K562 (cell line): Measurements from ENCODE around the gene ZNF747. TPM values are rescaled to one million over a fixed set of nuclear protein-coding genes. Genes with fewer than 3 reads are reported as not detected.
A peak's percentile ranks its signal among the peaks of the same experiment; 100 is the strongest.

Experiments used
- COPS2 ChIP-seq: fragments of 450-650 bp; conservative IDR thresholded peaks from 2 replicates; pipeline ENCODE4 v1.6.1; 2016; ENCODE audit warnings: mild to moderate bottlenecking, moderate library complexity
- DMBX1 ChIP-seq: fragments of 250-450 bp; sonication (Bioruptor Pico); IDR thresholded peaks from 2 replicates; pipeline ENCODE4 v1.8.0; 2022; ENCODE audit warnings: inconsistent platforms, mild to moderate bottlenecking, moderate library complexity, borderline replicate concordance
- DPF2 ChIP-seq: fragments of 450-650 bp; IDR thresholded peaks from 2 replicates; pipeline ENCODE4 v1.6.1; 2016
- ETV5 ChIP-seq: sonication (generic); formaldehyde crosslinking; IDR thresholded peaks from 2 replicates; pipeline ENCODE4 v1.4.0; 2020; ENCODE audit warnings: low read depth, mild to moderate bottlenecking, missing genetic modification reagents
- FOXM1 ChIP-seq, 2 experiments: fragments of 450-650 bp in 1 of 2; sonication (generic) in 1 of 2; formaldehyde crosslinking in 1 of 2; IDR thresholded peaks; 2 replicates each; pipeline versions ENCODE4 v1.6.1 to v1.9.0; 2017 to 2022; ENCODE audit warnings: low read depth in 2 of 2, mild to moderate bottlenecking in 2 of 2, missing genetic modification reagents in 1 of 2, moderate library complexity in 1 of 2
- JUN ChIP-seq, 2 experiments: sonication (generic) in 1 of 2; formaldehyde crosslinking in 1 of 2; IDR thresholded peaks; 2 replicates each; pipeline versions ENCODE4 v1.6.1 to v1.8.0; 2012 to 2022; ENCODE audit warnings: borderline replicate concordance in 2 of 2, mild to moderate bottlenecking in 2 of 2, improper control_type of control experiment in 1 of 2, low read depth in 1 of 2, low read length in 1 of 2, missing genetic modification reagents in 1 of 2
- LARP7 ChIP-seq: fragments of 450-650 bp; IDR thresholded peaks from 2 replicates; pipeline ENCODE4 v1.6.1; 2016
- NUFIP1 ChIP-seq: fragments of 450-650 bp; IDR thresholded peaks from 2 replicates; pipeline ENCODE4 v1.6.1; 2018; ENCODE audit not compliant: partially characterized antibody
- PURB ChIP-seq: sonication (generic); formaldehyde crosslinking; IDR thresholded peaks from 2 replicates; pipeline ENCODE4 v1.9.0; 2021; ENCODE audit warnings: low read depth, mild to moderate bottlenecking, missing genetic modification reagents
- SMAD3 ChIP-seq: fragments of 450-650 bp; formaldehyde crosslinking; conservative IDR thresholded peaks from 2 replicates; pipeline ENCODE4 v1.4.0; 2020; ENCODE audit warnings: mild to moderate bottlenecking
- SNRNP70 ChIP-seq: fragments of 200-400 bp; formaldehyde crosslinking; optimal IDR thresholded peaks from 2 replicates; pipeline ENCODE3; 2017; ENCODE audit warnings: low read depth, low read length
- ZBTB8A ChIP-seq: fragments of 450-650 bp; IDR thresholded peaks from 2 replicates; pipeline ENCODE4 v1.6.1; 2018; ENCODE audit warnings: mild to moderate bottlenecking, moderate library complexity; ENCODE audit not compliant: partially characterized antibody
- ZFP1 ChIP-seq: fragments of 450-650 bp; formaldehyde crosslinking; IDR thresholded peaks from 2 replicates; pipeline ENCODE4 v1.4.0; 2020; ENCODE audit warnings: mild to moderate bottlenecking, mixed read lengths
- ZNF224 ChIP-seq: sonication (generic); formaldehyde crosslinking; IDR thresholded peaks from 2 replicates; pipeline ENCODE4 v1.8.0; 2022; ENCODE audit warnings: mild to moderate bottlenecking, missing genetic modification reagents
- ZNF785 ChIP-seq: fragments of 250-450 bp; sonication (Bioruptor Pico); IDR thresholded peaks from 2 replicates; pipeline ENCODE4 v1.4.0; 2020; ENCODE audit warnings: mild to moderate bottlenecking
- polyA plus RNA-seq, 8 experiments: library from polyadenylated mRNA; depleted of rRNA in 4 of 8; stranded (reverse) in 5 of 8; unstranded in 3 of 8; fragments of >200 nt; fragmentation: Nextera tagmentation in 2 of 8; fragmentation: Illumina TruSeq in 1 of 8; extraction: Ambion mirVana in 2 of 8; extraction: Trizol in 1 of 8; gene quantifications; 2 replicates each; pipeline versions ENCODE4 v1.2.1 to v1.2.3, GENCODE V29; 2011 to 2014; ENCODE audit warnings: inconsistent platforms in 1 of 8, missing spikeins in 1 of 8
- total RNA-seq, 7 experiments: library from RNA; depleted of rRNA in 6 of 7; stranded (reverse); fragments of >200 nt in 6 of 7; fragmentation: Illumina TruSeq in 2 of 7; extraction: Trizol in 2 of 7; gene quantifications; 2 replicates each; pipeline versions ENCODE4 v1.2.1 to v1.2.3, GENCODE V29; 2011 to 2021; ENCODE audit warnings: low replicate concordance in 1 of 7
- TF ChIP-seq, protein P1 (sequence below): fragments of 200-800 bp; sonication (Bioruptor generic); IDR thresholded peaks from 2 replicates; pipeline ENCODE4 v1.6.1; 2016; ENCODE audit warnings: missing genetic modification characterization, missing compliant biosample characterization
- TF ChIP-seq, protein P2 (sequence below), 2 experiments: fragments of 250-450 bp in 1 of 2; fragments of 450-650 bp in 1 of 2; sonication (Bioruptor Pico) in 1 of 2; IDR thresholded peaks; 2 replicates each; pipeline versions ENCODE4 v1.6.1 to v1.8.0; 2016 to 2021; ENCODE audit warnings: mild to moderate bottlenecking in 2 of 2, moderate library complexity in 2 of 2, missing compliant biosample characterization in 1 of 2, missing genetic modification characterization in 1 of 2
- TF ChIP-seq, protein P3 (sequence below): fragments of 250-450 bp; sonication (Bioruptor Pico); IDR thresholded peaks from 2 replicates; pipeline ENCODE4 v1.5.0; 2020; ENCODE audit warnings: mild to moderate bottlenecking

ZNF747 gene
- total and polyA plus RNA-seq, 9 of the 15 experiments (the other 6 are each of a cell fraction or from before 2014, with no cell fraction given), result 0.14 to 3.3 (median 1.5) TPM

DNA sequence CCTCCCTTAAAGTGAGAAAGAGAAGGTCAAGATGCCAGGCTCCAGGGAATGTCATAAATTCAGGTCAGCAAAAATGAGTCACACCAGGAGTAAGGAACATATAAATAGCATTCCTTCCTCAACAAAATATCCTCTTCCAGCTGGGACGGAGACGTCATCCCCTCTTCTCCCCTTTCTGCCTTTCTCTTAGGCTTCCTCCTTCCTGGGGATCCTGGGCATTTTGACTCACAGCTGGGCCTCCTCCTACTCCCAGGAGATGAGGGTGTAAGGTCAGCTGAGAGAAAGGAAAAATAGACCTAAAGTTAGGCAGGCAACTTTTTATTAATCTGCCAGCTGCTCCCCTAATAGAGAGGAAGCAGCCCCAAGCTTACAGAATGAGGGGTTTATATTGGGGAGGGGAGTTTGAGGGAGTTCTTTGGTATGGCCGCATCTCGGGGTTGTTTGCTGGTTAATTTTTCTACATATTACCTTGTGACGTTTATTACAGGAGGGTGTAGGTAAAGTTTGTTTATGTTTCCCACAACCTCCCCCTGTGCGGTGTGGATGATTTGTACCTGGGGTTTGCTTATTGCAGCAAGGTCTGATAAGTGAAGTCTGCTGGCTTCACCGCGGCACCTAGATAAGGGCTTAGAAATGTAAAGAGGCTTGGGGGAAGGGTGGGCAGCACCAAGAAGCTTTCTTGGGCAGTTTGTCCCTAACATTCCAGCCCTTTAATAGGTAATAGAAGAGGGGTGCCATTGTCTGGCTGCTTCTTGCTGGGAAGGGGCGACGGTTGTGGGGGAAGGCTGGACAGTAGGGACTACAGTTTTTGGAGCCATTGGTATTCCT is 7.1 kb upstream of the ZNF747 start (continued):
- no peak for TF ChIP-seq NUFIP1
- TF ChIP-seq, protein P1, sequence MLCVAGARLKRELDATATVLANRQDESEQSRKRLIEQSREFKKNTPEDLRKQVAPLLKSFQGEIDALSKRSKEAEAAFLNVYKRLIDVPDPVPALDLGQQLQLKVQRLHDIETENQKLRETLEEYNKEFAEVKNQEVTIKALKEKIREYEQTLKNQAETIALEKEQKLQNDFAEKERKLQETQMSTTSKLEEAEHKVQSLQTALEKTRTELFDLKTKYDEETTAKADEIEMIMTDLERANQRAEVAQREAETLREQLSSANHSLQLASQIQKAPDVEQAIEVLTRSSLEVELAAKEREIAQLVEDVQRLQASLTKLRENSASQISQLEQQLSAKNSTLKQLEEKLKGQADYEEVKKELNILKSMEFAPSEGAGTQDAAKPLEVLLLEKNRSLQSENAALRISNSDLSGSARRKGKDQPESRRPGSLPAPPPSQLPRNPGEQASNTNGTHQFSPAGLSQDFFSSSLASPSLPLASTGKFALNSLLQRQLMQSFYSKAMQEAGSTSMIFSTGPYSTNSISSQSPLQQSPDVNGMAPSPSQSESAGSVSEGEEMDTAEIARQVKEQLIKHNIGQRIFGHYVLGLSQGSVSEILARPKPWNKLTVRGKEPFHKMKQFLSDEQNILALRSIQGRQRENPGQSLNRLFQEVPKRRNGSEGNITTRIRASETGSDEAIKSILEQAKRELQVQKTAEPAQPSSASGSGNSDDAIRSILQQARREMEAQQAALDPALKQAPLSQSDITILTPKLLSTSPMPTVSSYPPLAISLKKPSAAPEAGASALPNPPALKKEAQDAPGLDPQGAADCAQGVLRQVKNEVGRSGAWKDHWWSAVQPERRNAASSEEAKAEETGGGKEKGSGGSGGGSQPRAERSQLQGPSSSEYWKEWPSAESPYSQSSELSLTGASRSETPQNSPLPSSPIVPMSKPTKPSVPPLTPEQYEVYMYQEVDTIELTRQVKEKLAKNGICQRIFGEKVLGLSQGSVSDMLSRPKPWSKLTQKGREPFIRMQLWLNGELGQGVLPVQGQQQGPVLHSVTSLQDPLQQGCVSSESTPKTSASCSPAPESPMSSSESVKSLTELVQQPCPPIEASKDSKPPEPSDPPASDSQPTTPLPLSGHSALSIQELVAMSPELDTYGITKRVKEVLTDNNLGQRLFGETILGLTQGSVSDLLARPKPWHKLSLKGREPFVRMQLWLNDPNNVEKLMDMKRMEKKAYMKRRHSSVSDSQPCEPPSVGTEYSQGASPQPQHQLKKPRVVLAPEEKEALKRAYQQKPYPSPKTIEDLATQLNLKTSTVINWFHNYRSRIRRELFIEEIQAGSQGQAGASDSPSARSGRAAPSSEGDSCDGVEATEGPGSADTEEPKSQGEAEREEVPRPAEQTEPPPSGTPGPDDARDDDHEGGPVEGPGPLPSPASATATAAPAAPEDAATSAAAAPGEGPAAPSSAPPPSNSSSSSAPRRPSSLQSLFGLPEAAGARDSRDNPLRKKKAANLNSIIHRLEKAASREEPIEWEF (CRISPR knock-in tag), result no peak
- TF ChIP-seq SNRNP70, result no peak
- TF ChIP-seq LARP7, result no peak
- TF ChIP-seq DPF2, result peak; percentile 62
- no peak for TF ChIP-seq ZFP1 (CRISPR knock-in tag)
- no peak for TF ChIP-seq PURB (CRISPR knock-in tag)
- TF ChIP-seq ETV5 (CRISPR knock-in tag), result no peak
- no peak for TF ChIP-seq SMAD3 (CRISPR knock-in tag)
- no peak for TF ChIP-seq ZBTB8A
- no peak for TF ChIP-seq ZNF785 (CRISPR knock-in tag)
- TF ChIP-seq, protein P2, sequence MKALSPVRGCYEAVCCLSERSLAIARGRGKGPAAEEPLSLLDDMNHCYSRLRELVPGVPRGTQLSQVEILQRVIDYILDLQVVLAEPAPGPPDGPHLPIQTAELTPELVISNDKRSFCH (CRISPR knock-in tag; IDR thresholded peaks at IDR 0.05), result no peak
- TF ChIP-seq, protein P2 (tag; IDR thresholded peaks at IDR 0.05), result no peak
- TF ChIP-seq FOXM1 (IDR thresholded peaks at IDR 0.05; ENCODE audit: low read depth), result no peak
- TF ChIP-seq FOXM1 (CRISPR knock-in tag; IDR thresholded peaks at IDR 0.05; ENCODE audit: low read depth), result no peak
- TF ChIP-seq JUN (IDR thresholded peaks at IDR 0.05; ENCODE audit: borderline replicate concordance, low read depth, low read length), result peak; percentile 11; the same call in 1 of the 2 replicates
- no peak for TF ChIP-seq JUN (CRISPR knock-in tag; IDR thresholded peaks at IDR 0.05; ENCODE audit: borderline replicate concordance)
- TF ChIP-seq COPS2, result no peak
- TF ChIP-seq ZNF224 (CRISPR knock-in tag), result no peak
- no peak for TF ChIP-seq DMBX1 (CRISPR knock-in tag)
- TF ChIP-seq, protein P3, sequence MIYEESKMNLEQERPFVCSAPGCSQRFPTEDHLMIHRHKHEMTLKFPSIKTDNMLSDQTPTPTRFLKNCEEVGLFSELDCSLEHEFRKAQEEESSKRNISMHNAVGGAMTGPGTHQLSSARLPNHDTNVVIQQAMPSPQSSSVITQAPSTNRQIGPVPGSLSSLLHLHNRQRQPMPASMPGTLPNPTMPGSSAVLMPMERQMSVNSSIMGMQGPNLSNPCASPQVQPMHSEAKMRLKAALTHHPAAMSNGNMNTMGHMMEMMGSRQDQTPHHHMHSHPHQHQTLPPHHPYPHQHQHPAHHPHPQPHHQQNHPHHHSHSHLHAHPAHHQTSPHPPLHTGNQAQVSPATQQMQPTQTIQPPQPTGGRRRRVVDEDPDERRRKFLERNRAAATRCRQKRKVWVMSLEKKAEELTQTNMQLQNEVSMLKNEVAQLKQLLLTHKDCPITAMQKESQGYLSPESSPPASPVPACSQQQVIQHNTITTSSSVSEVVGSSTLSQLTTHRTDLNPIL (CRISPR knock-in tag), result no peak
